Measurements from ENCODE around the gene MYOM3.

Gene MYOM3

GRCh38 chr1:24138476-24139221 is 26.7 kb upstream of the MYOM3 start:
- Histone ChIP-seq H3K27ac (ENCODE audit: low read depth, low read length) (no peak overlapping the region), H3K4me1 (ENCODE audit: control insufficient read depth, insufficient read depth, low read length) (no peaks in the 10 kb centered on the region), H3K4me3 (ENCODE audit: low read depth, low read length) (no peak overlapping the region), H3K36me3 (ENCODE audit: control insufficient read depth, insufficient read depth, low read length) (no peaks in the 10 kb centered on the region), H3K9me3 (ENCODE audit: control insufficient read depth, insufficient read depth, low read depth, low read length) (0 out of 2 replicates have a peak, but pooled peaks cover 3% of the 10 kb centered on the region), H3K9ac (ENCODE audit: low read length) (no peak overlapping the region), H3K27me3 (ENCODE audit: control insufficient read depth, insufficient read depth, low read length) (no peaks in the 10 kb centered on the region)

GRCh38 chr1:24136956-24137539 is 25.1 kb upstream of the MYOM3 start:
- H3K36me3 ChIP-seq (ENCODE audit: control insufficient read depth, insufficient read depth, low read length), result no peaks in the 10 kb centered on the region
- no peaks in the 10 kb centered on the region for H3K27me3 ChIP-seq (ENCODE audit: control insufficient read depth, insufficient read depth, low read length)
- H3K9me3 ChIP-seq (ENCODE audit: control insufficient read depth, insufficient read depth, low read depth, low read length), result 0 out of 2 replicates have a peak, but pooled peaks cover 3% of the 10 kb centered on the region
- H3K9ac ChIP-seq (ENCODE audit: low read length), result no peak overlapping the region
- no peak overlapping the region for H3K4me3 ChIP-seq (ENCODE audit: low read depth, low read length)
- no peak overlapping the region for H3K27ac ChIP-seq (ENCODE audit: low read depth, low read length)
- H3K4me1 ChIP-seq (ENCODE audit: control insufficient read depth, insufficient read depth, low read length), result no peaks in the 10 kb centered on the region

GRCh38 chr1:24134376-24134775 is 22.4 kb upstream of the MYOM3 start:
- no peaks in the 10 kb centered on the region for H3K36me3 ChIP-seq (ENCODE audit: control insufficient read depth, insufficient read depth, low read length)
- no peaks in the 10 kb centered on the region for H3K27me3 ChIP-seq (ENCODE audit: control insufficient read depth, insufficient read depth, low read length)
- no peaks in the 10 kb centered on the region for H3K4me1 ChIP-seq (ENCODE audit: control insufficient read depth, insufficient read depth, low read length)
- H3K9me3 ChIP-seq (ENCODE audit: control insufficient read depth, insufficient read depth, low read depth, low read length), result peaks cover 15% of the 10 kb centered on the region
- no peak overlapping the region for H3K9ac ChIP-seq (ENCODE audit: low read length)
- no peak overlapping the region for H3K27ac ChIP-seq (ENCODE audit: low read depth, low read length)
- no peak overlapping the region for H3K4me3 ChIP-seq (ENCODE audit: low read depth, low read length)

DNA sequence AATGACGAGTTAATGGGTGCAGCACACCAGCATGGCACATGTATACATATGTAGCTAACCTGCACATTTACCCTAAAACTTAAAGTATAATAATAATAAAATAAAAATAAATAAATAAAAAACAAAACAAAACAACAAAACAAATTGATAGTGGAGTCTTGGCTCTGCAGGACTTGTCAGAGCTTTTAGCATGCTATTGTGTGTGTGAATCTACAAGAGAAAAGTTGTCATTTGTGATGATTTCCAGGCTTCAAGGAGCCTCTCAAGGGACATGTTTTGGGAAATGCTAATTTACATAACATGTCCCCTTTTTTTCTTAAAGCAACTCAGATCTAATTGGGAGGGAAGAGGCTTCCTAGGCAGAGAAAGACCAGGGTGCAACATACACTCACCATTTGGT is 21.9 kb upstream of the MYOM3 start:
- Histone ChIP-seq H3K9ac (ENCODE audit: low read length) (no peak overlapping the region), H3K4me1 (ENCODE audit: control insufficient read depth, insufficient read depth, low read length) (0 out of 2 replicates have a peak, but pooled peaks cover 3% of the 10 kb centered on the region), H3K27me3 (ENCODE audit: control insufficient read depth, insufficient read depth, low read length) (no peaks in the 10 kb centered on the region), H3K4me3 (ENCODE audit: low read depth, low read length) (no peak overlapping the region), H3K27ac (ENCODE audit: low read depth, low read length) (no peak overlapping the region), H3K9me3 (ENCODE audit: control insufficient read depth, insufficient read depth, low read depth, low read length) (peaks cover 12% of the 10 kb centered on the region), H3K36me3 (ENCODE audit: control insufficient read depth, insufficient read depth, low read length) (no peaks in the 10 kb centered on the region)

DNA sequence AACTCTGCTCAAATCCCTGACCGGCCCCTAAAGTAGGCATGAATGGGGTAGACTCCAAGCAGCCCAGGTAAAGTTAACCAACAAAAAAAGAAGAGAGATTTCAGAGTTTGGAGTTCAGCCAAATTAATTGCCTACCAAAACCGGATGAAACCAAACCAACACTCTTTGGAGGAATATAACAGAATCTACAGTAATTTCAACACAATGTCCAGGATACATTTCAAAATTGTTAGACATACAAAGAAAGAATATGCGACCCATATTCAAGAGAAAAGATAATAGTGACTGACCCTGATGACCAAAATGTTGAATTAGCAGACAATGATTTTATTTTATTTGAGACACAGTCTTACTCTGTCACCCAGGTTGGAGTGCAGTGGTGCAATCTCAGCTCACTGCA is 18.4 kb upstream of the MYOM3 start:
- Histone ChIP-seq H3K4me3 (ENCODE audit: low read depth, low read length) (no peak overlapping the region), H3K27me3 (ENCODE audit: control insufficient read depth, insufficient read depth, low read length) (no peaks in the 10 kb centered on the region), H3K36me3 (ENCODE audit: control insufficient read depth, insufficient read depth, low read length) (no peaks in the 10 kb centered on the region), H3K4me1 (ENCODE audit: control insufficient read depth, insufficient read depth, low read length) (0 out of 2 replicates have a peak, but pooled peaks cover 4% of the 10 kb centered on the region), H3K9me3 (ENCODE audit: control insufficient read depth, insufficient read depth, low read depth, low read length) (peaks cover 12% of the 10 kb centered on the region), H3K9ac (ENCODE audit: low read length) (no peak overlapping the region), H3K27ac (ENCODE audit: low read depth, low read length) (no peak overlapping the region)

- Histone ChIP-seq H3K36me3 (ENCODE audit: control insufficient read depth, insufficient read depth, low read length) (no peaks in the 10 kb centered on the region), H3K4me1 (ENCODE audit: control insufficient read depth, insufficient read depth, low read length) (0 out of 2 replicates have a peak, but pooled peaks cover 4% of the 10 kb centered on the region), H3K4me3 (ENCODE audit: low read depth, low read length) (no peak overlapping the region), H3K27me3 (ENCODE audit: control insufficient read depth, insufficient read depth, low read length) (no peaks in the 10 kb centered on the region), H3K9me3 (ENCODE audit: control insufficient read depth, insufficient read depth, low read depth, low read length) (peaks cover 12% of the 10 kb centered on the region), H3K9ac (ENCODE audit: low read length) (no peak overlapping the region), H3K27ac (ENCODE audit: low read depth, low read length) (no peak overlapping the region)
These were observed 15.9 kb upstream of the MYOM3 start for GRCh38 chr1:24127801-24128363.

DNA sequence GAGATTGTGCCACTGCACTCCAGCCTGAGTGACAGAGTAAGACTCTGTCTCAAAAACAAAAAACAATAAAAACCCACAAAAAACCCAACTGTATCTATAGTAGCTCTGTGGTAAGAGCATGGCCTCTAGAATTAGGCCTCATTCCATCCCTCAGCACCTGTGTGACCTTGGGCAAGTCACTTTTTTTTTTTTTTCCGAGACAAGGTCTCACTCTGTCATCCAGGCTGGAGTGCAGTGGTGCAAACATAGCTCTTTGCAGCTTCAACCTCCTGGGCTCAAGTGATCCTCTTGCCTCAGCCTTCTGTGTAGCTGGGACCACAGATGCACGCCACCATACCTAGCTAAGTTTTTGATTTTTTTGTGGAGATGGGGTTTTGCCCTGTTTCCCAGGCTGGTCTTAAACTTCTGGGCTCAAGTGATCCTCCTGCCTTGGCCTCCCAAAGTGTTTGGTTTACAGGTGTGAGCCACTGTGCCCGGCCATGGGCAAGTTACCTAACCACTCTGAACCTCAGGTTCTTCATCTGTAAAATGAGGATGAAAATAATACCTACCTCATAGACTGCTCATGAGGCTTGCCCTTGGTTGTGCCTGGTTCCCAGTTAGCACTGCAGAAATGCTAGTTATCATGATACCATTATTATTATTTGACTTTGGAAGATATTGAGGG is 15.3 kb upstream of the MYOM3 start:
- H3K4me3 ChIP-seq (ENCODE audit: low read depth, low read length), result no peak overlapping the region
- H3K36me3 ChIP-seq (ENCODE audit: control insufficient read depth, insufficient read depth, low read length), result no peaks in the 10 kb centered on the region
- H3K9me3 ChIP-seq (ENCODE audit: control insufficient read depth, insufficient read depth, low read depth, low read length), result peaks cover 12% of the 10 kb centered on the region
- 0 out of 2 replicates have a peak, but pooled peaks cover 4% of the 10 kb centered on the region for H3K4me1 ChIP-seq (ENCODE audit: control insufficient read depth, insufficient read depth, low read length)
- no peak overlapping the region for H3K9ac ChIP-seq (ENCODE audit: low read length)
- no peak overlapping the region for H3K27ac ChIP-seq (ENCODE audit: low read depth, low read length)
- H3K27me3 ChIP-seq (ENCODE audit: control insufficient read depth, insufficient read depth, low read length), result no peaks in the 10 kb centered on the region

GRCh38 chr1:24126672-24127023 is 14.7 kb upstream of the MYOM3 start:
- no peak overlapping the region for H3K9ac ChIP-seq (ENCODE audit: low read length)
- H3K9me3 ChIP-seq (ENCODE audit: control insufficient read depth, insufficient read depth, low read depth, low read length), result peaks cover 12% of the 10 kb centered on the region
- H3K36me3 ChIP-seq (ENCODE audit: control insufficient read depth, insufficient read depth, low read length), result no peaks in the 10 kb centered on the region
- no peaks in the 10 kb centered on the region for H3K27me3 ChIP-seq (ENCODE audit: control insufficient read depth, insufficient read depth, low read length)
- no peak overlapping the region for H3K27ac ChIP-seq (ENCODE audit: low read depth, low read length)
- H3K4me3 ChIP-seq (ENCODE audit: low read depth, low read length), result no peak overlapping the region
- 0 out of 2 replicates have a peak, but pooled peaks cover 4% of the 10 kb centered on the region for H3K4me1 ChIP-seq (ENCODE audit: control insufficient read depth, insufficient read depth, low read length)

GRCh38 chr1:24126018-24126671 is 14.2 kb upstream of the MYOM3 start:
- H3K9me3 ChIP-seq (ENCODE audit: control insufficient read depth, insufficient read depth, low read depth, low read length), result peaks cover 12% of the 10 kb centered on the region
- H3K9ac ChIP-seq (ENCODE audit: low read length), result no peak overlapping the region
- no peak overlapping the region for H3K4me3 ChIP-seq (ENCODE audit: low read depth, low read length)
- no peaks in the 10 kb centered on the region for H3K36me3 ChIP-seq (ENCODE audit: control insufficient read depth, insufficient read depth, low read length)
- H3K4me1 ChIP-seq (ENCODE audit: control insufficient read depth, insufficient read depth, low read length), result 0 out of 2 replicates have a peak, but pooled peaks cover 4% of the 10 kb centered on the region
- H3K27me3 ChIP-seq (ENCODE audit: control insufficient read depth, insufficient read depth, low read length), result no peaks in the 10 kb centered on the region
- no peak overlapping the region for H3K27ac ChIP-seq (ENCODE audit: low read depth, low read length)

- no peak overlapping the region for H3K9ac ChIP-seq (ENCODE audit: low read length)
- no peaks in the 10 kb centered on the region for H3K27me3 ChIP-seq (ENCODE audit: control insufficient read depth, insufficient read depth, low read length)
- H3K4me3 ChIP-seq (ENCODE audit: low read depth, low read length), result no peak overlapping the region
- H3K4me1 ChIP-seq (ENCODE audit: control insufficient read depth, insufficient read depth, low read length), result peaks cover 7% of the 10 kb centered on the region; the same call in 1 of the 2 replicates
- H3K36me3 ChIP-seq (ENCODE audit: control insufficient read depth, insufficient read depth, low read length), result no peaks in the 10 kb centered on the region
- no peak overlapping the region for H3K27ac ChIP-seq (ENCODE audit: low read depth, low read length)
- peaks cover 8% of the 10 kb centered on the region for H3K9me3 ChIP-seq (ENCODE audit: control insufficient read depth, insufficient read depth, low read depth, low read length)
These were observed 13.5 kb upstream of the MYOM3 start for GRCh38 chr1:24125456-24125855.
